OCI-LY1 (cell line): Measurements from ENCODE around the gene RBMS3.
A peak's percentile ranks its signal among the peaks of the same experiment; 100 is the strongest.

Experiments
- H2AFZ ChIP-seq: fragments of 200-600 bp; sonication (generic), shearing (Covaris generic); 2 replicates; pipeline ENCODE4 v1.6.0; 2014; ENCODE audit warnings: antibody characterized with exemption, mild to moderate bottlenecking, low read length
- H3F3A ChIP-seq: fragments of 200-600 bp; sonication (generic), shearing (Covaris generic); 2 replicates; pipeline ENCODE4 v1.6.0; 2014; ENCODE audit warnings: mild to moderate bottlenecking, antibody characterized with exemption, low read length, moderate library complexity; ENCODE audit not compliant: insufficient read depth
- H3K27ac ChIP-seq: fragments of 200-600 bp; sonication (generic); 2 replicates; pipeline ENCODE4 v1.5.1; 2014; ENCODE audit warnings: low read length, mixed run types, mild to moderate bottlenecking, low read depth; ENCODE audit not compliant: poor library complexity, severe bottlenecking
- H3K27me3 ChIP-seq: fragments of 200-600 bp; sonication (generic); 2 replicates; pipeline ENCODE4 v1.6.0; 2014; ENCODE audit warnings: antibody characterized with exemption, mild to moderate bottlenecking, low read length, moderate library complexity; ENCODE audit not compliant: insufficient read depth
- H3K36me3 ChIP-seq: fragments of 200-600 bp; sonication (generic); 2 replicates; pipeline ENCODE4 v1.6.1; 2014; ENCODE audit warnings: mild to moderate bottlenecking, antibody characterized with exemption, low read length, moderate library complexity, mixed read lengths; ENCODE audit not compliant: insufficient read depth
- H3K4me1 ChIP-seq: fragments of 200-600 bp; sonication (generic); 2 replicates; pipeline ENCODE4 v1.5.1; 2014; ENCODE audit warnings: mild to moderate bottlenecking, low read length, moderate library complexity; ENCODE audit not compliant: insufficient read depth, severe bottlenecking
- H3K4me2 ChIP-seq: fragments of 200-600 bp; sonication (generic), shearing (Covaris generic); 2 replicates; pipeline ENCODE4 v1.6.1; 2014; ENCODE audit warnings: low read length
- H3K4me3 ChIP-seq: fragments of 200-600 bp; sonication (generic); 2 replicates; pipeline ENCODE4 v1.5.1; 2014; ENCODE audit warnings: low read length, low read depth, mild to moderate bottlenecking, mixed read lengths; ENCODE audit not compliant: poor library complexity, severe bottlenecking
- H3K79me2 ChIP-seq: fragments of 200-600 bp; shearing (Covaris generic); 2 replicates; pipeline ENCODE4 v1.6.1; 2016; ENCODE audit warnings: mixed run types, low read length, mixed read lengths; ENCODE audit not compliant: insufficient read depth
- H3K9ac ChIP-seq: fragments of 200-600 bp; sonication (generic), shearing (Covaris generic); 2 replicates; pipeline ENCODE4 v1.6.1; 2014; ENCODE audit warnings: mild to moderate bottlenecking, low read length, mixed read lengths
- H3K9me2 ChIP-seq: fragments of 200-600 bp; sonication (generic), shearing (Covaris generic); 2 replicates; pipeline ENCODE4 v1.6.1; 2014; ENCODE audit warnings: low read depth, mild to moderate bottlenecking, low read length, mixed read lengths
- H3K9me3 ChIP-seq: fragments of 200-600 bp; shearing (Covaris generic); 2 replicates; pipeline ENCODE4 v1.6.1; 2014; ENCODE audit warnings: low read length, mixed read lengths
- H4K20me1 ChIP-seq: fragments of 200-600 bp; sonication (generic), shearing (Covaris generic); 2 replicates; pipeline ENCODE4 v1.6.0; 2016; ENCODE audit warnings: mild to moderate bottlenecking, low read length; ENCODE audit not compliant: insufficient read depth
- CTCF ChIP-seq: fragments of 200-600 bp; sonication (generic), shearing (Covaris generic); IDR thresholded peaks from 2 replicates; pipeline ENCODE4 v1.5.1; 2017; ENCODE audit warnings: mild to moderate bottlenecking, antibody characterized with exemption, low read length, moderate library complexity, mixed read lengths
- EZH2 ChIP-seq: fragments of 200-600 bp; sonication (generic), shearing (Covaris generic); IDR thresholded peaks from 2 replicates; pipeline ENCODE4 v1.8.0; 2017; ENCODE audit warnings: borderline replicate concordance, mixed run types, mild to moderate bottlenecking, antibody characterized with exemption, low read length, moderate library complexity, mixed read lengths

RBMS3 gene

GRCh38 chr3:29880809-29881208 lies 599.9 kb downstream of the RBMS3 start:
- TF ChIP-seq CTCF (peak; percentile 33; the same call in 1 of the 2 replicates), EZH2 (no peak)
- Histone ChIP-seq H3F3A (no peaks in the 10 kb centered on the region), H3K79me2 (no peaks in the 10 kb centered on the region), H3K4me3 (no peak overlapping the region), H3K4me2 (no peak overlapping the region), H3K27ac (no peak overlapping the region), H3K9ac (no peak overlapping the region), H2AFZ (no peak overlapping the region), H3K4me1 (no peaks in the 10 kb centered on the region), H3K27me3 (no peaks in the 10 kb centered on the region), H3K9me3 (no peaks in the 10 kb centered on the region), H3K9me2 (no peaks in the 10 kb centered on the region), H3K36me3 (no peaks in the 10 kb centered on the region), H4K20me1 (no peaks in the 10 kb centered on the region)

- H3K27me3 ChIP-seq = no peaks in the 10 kb centered on the region
- no peaks in the 10 kb centered on the region for H3K9me3 ChIP-seq
- no peaks in the 10 kb centered on the region for H3K79me2 ChIP-seq
- TF ChIP-seq EZH2 = no peak
- no peak for TF ChIP-seq CTCF
- H3F3A ChIP-seq = no peaks in the 10 kb centered on the region
- 0 out of 2 replicates have a peak, but pooled peaks cover 5% of the 10 kb centered on the region for H3K36me3 ChIP-seq
- no peak overlapping the region for H3K4me2 ChIP-seq
- H3K9ac ChIP-seq = no peak overlapping the region
- no peak overlapping the region for H2AFZ ChIP-seq
- no peaks in the 10 kb centered on the region for H4K20me1 ChIP-seq
- H3K9me2 ChIP-seq = no peaks in the 10 kb centered on the region
- H3K27ac ChIP-seq = no peak overlapping the region
- H3K4me3 ChIP-seq = no peak overlapping the region
- no peaks in the 10 kb centered on the region for H3K4me1 ChIP-seq
Observed at GRCh38 chr3:29887451-29887850, 606.6 kb downstream of the RBMS3 start.

GRCh38 chr3:29889215-29889614 lies 608.3 kb downstream of the RBMS3 start:
- Histone ChIP-seq H3K4me3 (no peak overlapping the region), H3K9me2 (no peaks in the 10 kb centered on the region), H3K27me3 (no peaks in the 10 kb centered on the region), H3K36me3 (0 out of 2 replicates have a peak, but pooled peaks cover 5% of the 10 kb centered on the region), H3F3A (no peaks in the 10 kb centered on the region), H3K9me3 (no peaks in the 10 kb centered on the region), H3K4me1 (no peaks in the 10 kb centered on the region), H3K79me2 (no peaks in the 10 kb centered on the region), H2AFZ (no peak overlapping the region), H3K27ac (no peak overlapping the region), H3K4me2 (no peak overlapping the region), H3K9ac (no peak overlapping the region), H4K20me1 (no peaks in the 10 kb centered on the region)
- TF ChIP-seq EZH2 (no peak), CTCF (no peak)
